Activated T-cell treated with anti-CD3 and anti-CD28 coated beads, Interleukin-2, amount 50 U/mL, for 24 hours (primary cell): Measurements from ENCODE around the gene NTRK2.

Source experiments
- DNase-seq: peaks from one replicate; pipeline ENCODE4 v3.0.0-alpha.2; 2020
- H3K27ac Mint-ChIP-seq: 2 replicates; pipeline ENCODE4 v1.8.0; 2020; ENCODE audit warnings: mild to moderate bottlenecking, mixed read lengths
- H3K27me3 Mint-ChIP-seq: 2 replicates; pipeline ENCODE4 v1.8.0; 2020; ENCODE audit warnings: mixed read lengths
- H3K36me3 Mint-ChIP-seq: 2 replicates; pipeline ENCODE4 v1.8.0; 2020; ENCODE audit warnings: low read depth, mixed read lengths
- H3K4me1 Mint-ChIP-seq: 2 replicates; pipeline ENCODE4 v1.8.0; 2020; ENCODE audit warnings: low read depth, mixed read lengths
- H3K4me3 Mint-ChIP-seq: 2 replicates; pipeline ENCODE4 v1.8.0; 2020; ENCODE audit warnings: mild to moderate bottlenecking, moderate library complexity, mixed read lengths
- H3K9me3 Mint-ChIP-seq: 2 replicates; pipeline ENCODE4 v1.8.0; 2020; ENCODE audit warnings: mixed read lengths

The NTRK2 gene

DNA sequence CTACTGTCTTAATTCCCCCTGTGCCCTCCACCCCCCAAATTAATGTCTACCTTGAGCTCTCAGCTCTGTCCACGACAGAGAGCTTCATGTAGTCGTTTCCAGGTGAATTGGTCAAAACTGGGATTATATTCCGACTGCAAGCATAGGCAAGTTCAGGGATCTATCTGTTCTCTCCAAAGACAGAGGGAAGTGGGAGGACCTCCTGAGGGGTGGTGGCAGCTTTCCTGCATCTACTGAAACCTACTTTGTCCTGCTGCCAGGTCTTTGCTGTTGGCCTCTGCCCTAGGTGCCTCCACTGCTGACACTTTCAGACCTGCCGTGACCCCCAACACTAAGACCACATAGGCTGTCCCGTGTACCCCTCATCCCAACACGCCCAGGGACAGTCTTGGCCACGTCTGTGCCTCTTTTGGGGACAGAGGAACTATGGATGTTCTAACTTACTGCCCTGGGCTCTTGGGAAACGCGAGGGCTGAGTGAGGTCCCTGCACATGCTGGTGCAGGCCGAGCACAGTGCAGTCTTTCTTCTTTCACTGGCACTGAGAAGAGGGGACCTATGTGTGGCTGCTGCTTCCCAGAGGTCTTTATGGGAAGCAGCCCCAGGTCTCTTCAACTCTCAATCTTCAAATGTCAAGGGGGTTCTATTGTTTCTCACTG is 125.6 kb downstream of the NTRK2 start:
- Mint-ChIP-seq H3K4me3 (no peak overlapping the region), H3K27me3 (no peaks in the 10 kb centered on the region), H3K27ac (no peak overlapping the region), H3K36me3 (no peaks in the 10 kb centered on the region), H3K9me3 (no peaks in the 10 kb centered on the region), H3K4me1 (no peaks in the 10 kb centered on the region)
- DNase-seq = no peak

DNA sequence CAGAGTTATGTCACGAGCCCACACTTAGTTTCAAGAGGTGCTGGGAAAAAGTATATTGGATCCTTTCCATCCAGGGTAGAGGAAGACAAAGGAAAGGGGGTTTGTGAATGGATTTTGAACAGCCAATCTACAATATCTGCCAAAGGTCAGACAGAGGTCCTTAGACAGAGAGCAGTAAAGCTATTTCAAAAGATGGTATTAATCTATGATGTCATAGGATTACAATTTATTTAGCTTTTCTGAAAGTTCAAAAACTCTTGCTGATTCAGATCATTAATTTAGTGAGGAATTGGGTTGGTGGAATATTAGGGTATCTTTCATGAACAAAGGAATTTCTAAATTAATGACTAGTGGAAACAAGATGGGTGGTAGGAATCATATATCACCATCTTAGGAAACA is 126.9 kb downstream of the NTRK2 start:
- no peaks in the 10 kb centered on the region for H3K4me1 Mint-ChIP-seq
- no peaks in the 10 kb centered on the region for H3K9me3 Mint-ChIP-seq
- DNase-seq = no peak
- H3K36me3 Mint-ChIP-seq = no peaks in the 10 kb centered on the region
- H3K27me3 Mint-ChIP-seq = no peaks in the 10 kb centered on the region
- no peak overlapping the region for H3K4me3 Mint-ChIP-seq
- H3K27ac Mint-ChIP-seq = no peak overlapping the region

DNA sequence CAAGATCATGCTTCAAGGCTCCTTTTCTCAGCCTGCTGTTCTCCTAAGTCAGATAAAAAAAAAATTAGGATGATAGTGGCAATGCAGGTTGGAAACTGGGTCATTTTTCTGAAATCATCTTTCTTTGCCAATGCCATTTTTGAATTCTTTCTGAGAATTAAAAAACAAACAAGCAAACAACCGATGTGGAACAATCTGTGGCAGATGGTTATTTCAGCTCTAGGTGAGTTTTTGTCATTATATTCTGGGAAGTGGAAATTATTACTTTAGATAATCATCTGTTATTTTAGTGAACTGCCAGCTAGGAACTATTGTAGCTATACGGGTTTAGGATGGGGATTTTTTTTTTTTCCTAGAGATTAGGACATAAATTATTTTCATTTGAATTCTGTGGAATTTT is 129.7 kb downstream of the NTRK2 start:
- H3K4me1 Mint-ChIP-seq = no peaks in the 10 kb centered on the region
- no peak overlapping the region for H3K4me3 Mint-ChIP-seq
- no peaks in the 10 kb centered on the region for H3K9me3 Mint-ChIP-seq
- H3K27ac Mint-ChIP-seq = no peak overlapping the region
- DNase-seq = no peak
- H3K36me3 Mint-ChIP-seq = no peaks in the 10 kb centered on the region
- H3K27me3 Mint-ChIP-seq = no peaks in the 10 kb centered on the region

DNA sequence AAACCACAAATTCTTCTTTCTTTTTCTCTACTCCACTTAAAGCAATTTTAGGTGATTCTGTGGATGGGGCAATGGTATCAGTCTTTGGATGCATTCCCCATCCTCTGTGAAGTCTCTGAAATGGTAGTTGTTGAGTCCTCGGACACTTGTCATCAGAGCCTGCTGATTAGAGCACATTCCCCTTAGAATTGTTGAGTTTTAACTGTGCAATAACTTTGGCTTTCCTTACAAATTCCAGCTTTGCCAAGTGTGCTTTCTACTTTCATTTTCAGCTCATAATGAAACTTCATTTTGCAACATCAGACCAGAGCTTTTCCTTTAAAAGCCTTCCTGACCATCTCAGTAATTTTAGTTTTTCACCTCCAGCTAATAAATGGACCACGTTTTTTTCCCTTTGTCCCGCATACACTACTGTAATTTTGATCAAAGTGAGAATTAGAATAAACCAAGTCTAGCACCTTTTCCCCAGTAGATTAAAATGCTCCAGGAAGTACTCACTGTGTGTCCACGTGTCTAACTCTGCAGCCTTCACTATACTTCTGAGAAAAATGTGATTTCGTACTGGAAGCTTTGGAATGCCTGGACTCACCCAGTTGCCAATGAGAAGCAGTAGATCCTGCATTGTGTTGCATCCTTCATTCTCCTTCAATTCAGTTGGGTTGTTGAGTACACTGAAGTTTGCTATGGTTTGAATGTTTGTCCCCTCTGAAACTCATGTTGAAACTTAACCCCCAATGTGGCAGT is 135.6 kb downstream of the NTRK2 start:
- Mint-ChIP-seq H3K4me1 (no peaks in the 10 kb centered on the region), H3K4me3 (no peak overlapping the region), H3K9me3 (no peaks in the 10 kb centered on the region), H3K27ac (no peak overlapping the region), H3K36me3 (no peaks in the 10 kb centered on the region), H3K27me3 (no peaks in the 10 kb centered on the region)
- DNase-seq = no peak

DNA sequence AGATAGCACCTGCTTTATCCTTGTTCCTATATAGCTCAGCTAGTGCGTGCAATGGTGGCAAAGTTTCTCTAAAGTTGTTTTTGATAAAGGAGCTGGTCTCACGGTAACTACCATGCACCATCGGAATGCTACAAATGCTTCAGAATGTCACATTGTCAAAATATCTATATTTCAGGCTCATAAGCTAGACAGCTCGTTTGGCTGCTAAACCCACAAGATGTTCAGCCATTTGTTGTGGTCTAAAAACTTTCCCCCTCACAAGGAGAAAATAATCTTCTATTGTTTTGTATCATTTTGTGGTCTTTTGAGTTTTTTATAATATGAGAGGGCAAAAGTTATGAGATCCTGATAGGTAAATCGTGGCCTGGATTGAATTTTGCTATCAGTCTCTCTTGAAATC is 137.9 kb downstream of the NTRK2 start:
- H3K4me3 Mint-ChIP-seq = no peak overlapping the region
- no peak for DNase-seq
- no peaks in the 10 kb centered on the region for H3K36me3 Mint-ChIP-seq
- no peaks in the 10 kb centered on the region for H3K4me1 Mint-ChIP-seq
- no peaks in the 10 kb centered on the region for H3K27me3 Mint-ChIP-seq
- H3K9me3 Mint-ChIP-seq = no peaks in the 10 kb centered on the region
- no peak overlapping the region for H3K27ac Mint-ChIP-seq

DNA sequence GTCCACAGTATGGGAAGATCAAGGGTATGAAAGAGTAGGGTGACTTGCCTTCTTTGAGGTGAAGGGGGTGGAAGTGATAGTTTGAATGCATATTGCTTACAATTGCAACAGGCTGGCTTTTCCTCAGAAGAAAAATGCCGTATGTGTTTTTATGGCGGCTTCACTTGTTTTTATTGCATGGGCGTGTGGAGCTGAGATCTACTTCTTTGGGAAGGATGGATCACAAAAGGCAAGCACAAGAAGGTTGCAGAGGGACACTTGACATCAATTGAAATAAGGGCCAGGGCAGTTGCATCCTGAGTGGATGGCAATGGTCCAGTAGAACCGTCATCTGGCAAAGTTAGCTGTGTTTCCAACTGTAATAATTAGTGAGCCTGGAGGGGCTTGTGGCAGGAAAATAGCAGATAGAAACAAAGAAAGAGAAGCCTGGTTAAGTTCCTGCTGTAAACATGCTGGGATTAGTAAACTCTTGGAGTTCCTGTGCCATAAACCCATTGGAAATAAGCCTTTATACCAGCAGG is 138.4 kb downstream of the NTRK2 start:
- no peak overlapping the region for H3K27ac Mint-ChIP-seq
- no peaks in the 10 kb centered on the region for H3K4me1 Mint-ChIP-seq
- no peak overlapping the region for H3K4me3 Mint-ChIP-seq
- no peaks in the 10 kb centered on the region for H3K36me3 Mint-ChIP-seq
- no peaks in the 10 kb centered on the region for H3K9me3 Mint-ChIP-seq
- DNase-seq = no peak
- no peaks in the 10 kb centered on the region for H3K27me3 Mint-ChIP-seq

DNA sequence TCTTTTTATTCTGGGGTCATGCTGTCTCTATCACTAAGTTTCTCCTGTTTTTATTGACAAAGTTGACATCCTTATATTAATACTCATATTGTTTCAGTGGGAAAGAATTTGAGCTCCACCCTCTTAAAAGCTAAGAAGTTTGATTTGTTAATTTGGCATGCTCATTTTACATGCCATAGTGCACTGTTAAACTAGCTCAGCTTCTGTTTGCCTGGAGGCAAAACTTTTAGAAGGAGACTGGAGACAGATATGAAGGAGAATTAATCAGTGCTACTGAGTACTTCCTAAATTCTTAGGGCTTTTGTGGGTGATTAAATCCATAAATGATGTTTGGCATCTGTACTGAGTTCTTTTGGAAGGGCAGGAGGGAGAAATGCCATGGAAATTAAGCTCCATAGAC is 138.9 kb downstream of the NTRK2 start:
- no peak for DNase-seq
- H3K9me3 Mint-ChIP-seq = no peaks in the 10 kb centered on the region
- H3K36me3 Mint-ChIP-seq = no peaks in the 10 kb centered on the region
- H3K27me3 Mint-ChIP-seq = no peaks in the 10 kb centered on the region
- no peak overlapping the region for H3K27ac Mint-ChIP-seq
- H3K4me1 Mint-ChIP-seq = no peaks in the 10 kb centered on the region
- no peak overlapping the region for H3K4me3 Mint-ChIP-seq

DNA sequence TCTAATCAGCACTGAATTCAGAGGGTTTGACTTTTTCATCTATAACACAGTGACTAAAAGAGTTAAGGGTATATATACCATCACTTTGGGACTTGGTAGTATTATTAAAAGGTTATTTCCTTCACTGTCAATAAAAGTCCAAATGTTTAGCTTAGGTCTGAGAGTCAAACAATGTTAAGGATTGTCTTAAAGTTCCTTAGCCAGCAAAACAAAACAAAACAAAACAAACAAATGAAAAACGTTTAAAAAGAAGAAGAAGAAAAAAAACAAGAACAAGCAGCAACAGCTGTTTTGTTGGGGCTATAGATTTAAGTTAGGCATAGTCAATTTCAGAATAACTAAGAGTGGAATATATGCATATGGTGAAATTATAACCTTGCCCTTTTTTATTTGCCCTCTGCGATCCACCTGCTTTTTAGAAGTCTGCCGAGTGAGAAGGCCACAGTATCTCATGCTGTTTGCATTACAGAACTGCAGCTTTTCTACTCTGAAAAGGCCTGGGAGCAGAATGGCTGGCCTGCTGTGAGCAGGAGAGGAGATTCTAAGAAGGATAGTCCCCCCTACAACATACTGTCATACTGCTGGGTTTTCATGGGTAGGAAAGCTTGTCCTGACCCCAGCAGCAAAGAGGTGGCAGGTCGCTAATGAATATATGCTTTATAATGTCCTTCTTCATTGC is 141.7 kb downstream of the NTRK2 start:
- DNase-seq = no peak
- Mint-ChIP-seq H3K9me3 (no peaks in the 10 kb centered on the region), H3K27me3 (no peaks in the 10 kb centered on the region), H3K36me3 (no peaks in the 10 kb centered on the region), H3K4me1 (no peaks in the 10 kb centered on the region), H3K27ac (no peak overlapping the region), H3K4me3 (no peak overlapping the region)

DNA sequence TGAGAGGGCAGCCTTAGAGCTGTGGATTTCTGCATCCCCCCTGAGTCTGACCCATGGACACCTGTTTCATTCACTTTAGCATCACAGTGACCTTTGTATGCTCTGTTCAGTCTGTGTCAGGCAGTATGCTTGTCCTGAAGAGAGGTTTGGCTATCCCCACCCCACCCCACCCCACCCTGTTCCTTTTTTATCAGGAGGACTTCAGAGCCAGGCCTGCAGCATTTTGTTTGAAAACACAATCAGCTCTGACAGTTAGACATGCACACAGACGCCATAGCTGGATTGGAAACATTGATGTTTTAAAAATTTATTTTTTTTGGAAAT is 142.2 kb downstream of the NTRK2 start:
- no peaks in the 10 kb centered on the region for H3K27me3 Mint-ChIP-seq

DNA sequence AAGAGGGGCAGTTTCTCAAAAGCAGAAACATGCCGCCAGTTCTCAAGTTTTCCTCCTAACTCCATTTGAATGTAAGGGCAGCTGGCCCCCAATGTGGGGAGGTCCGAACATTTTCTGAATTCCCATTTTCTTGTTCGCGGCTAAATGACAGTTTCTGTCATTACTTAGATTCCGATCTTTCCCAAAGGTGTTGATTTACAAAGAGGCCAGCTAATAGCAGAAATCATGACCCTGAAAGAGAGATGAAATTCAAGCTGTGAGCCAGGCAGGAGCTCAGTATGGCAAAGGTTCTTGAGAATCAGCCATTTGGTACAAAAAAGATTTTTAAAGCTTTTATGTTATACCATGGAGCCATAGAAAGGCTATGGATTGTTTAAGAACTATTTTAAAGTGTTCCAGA is 142.8 kb downstream of the NTRK2 start:
- DNase-seq = no peak
- Mint-ChIP-seq H3K4me1 (no peaks in the 10 kb centered on the region), H3K27me3 (no peaks in the 10 kb centered on the region), H3K9me3 (no peaks in the 10 kb centered on the region), H3K4me3 (no peak overlapping the region), H3K36me3 (no peaks in the 10 kb centered on the region), H3K27ac (no peak overlapping the region)

More for the DNA sequence above, 142.2 kb downstream of the NTRK2 start:
- H3K9me3 Mint-ChIP-seq = no peaks in the 10 kb centered on the region
- H3K4me1 Mint-ChIP-seq = no peaks in the 10 kb centered on the region
- no peak overlapping the region for H3K27ac Mint-ChIP-seq
- DNase-seq = no peak
- H3K36me3 Mint-ChIP-seq = no peaks in the 10 kb centered on the region
- H3K4me3 Mint-ChIP-seq = no peak overlapping the region

DNA sequence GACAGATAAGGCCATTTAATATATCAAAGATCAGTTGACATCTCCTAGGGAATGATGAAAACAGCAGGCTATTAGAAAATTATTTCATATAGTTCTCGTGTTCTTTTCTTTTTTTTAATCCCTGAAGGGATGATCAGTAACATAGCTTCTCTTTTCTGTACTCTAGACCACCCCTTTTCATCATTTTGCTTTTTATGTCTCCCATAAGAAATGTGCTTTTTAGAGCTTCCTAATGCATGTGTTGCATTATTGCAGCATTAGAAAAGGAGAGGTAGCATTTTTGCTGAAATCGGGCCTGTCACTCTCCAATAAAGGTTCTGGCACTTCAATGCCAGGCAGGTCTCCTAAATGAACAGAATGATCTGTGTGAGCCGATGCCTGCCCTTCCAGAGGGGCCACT is 143.3 kb downstream of the NTRK2 start:
- Mint-ChIP-seq H3K4me1 (no peaks in the 10 kb centered on the region), H3K27ac (no peak overlapping the region), H3K27me3 (no peaks in the 10 kb centered on the region), H3K36me3 (no peaks in the 10 kb centered on the region), H3K9me3 (no peaks in the 10 kb centered on the region), H3K4me3 (no peak overlapping the region)
- DNase-seq = no peak

DNA sequence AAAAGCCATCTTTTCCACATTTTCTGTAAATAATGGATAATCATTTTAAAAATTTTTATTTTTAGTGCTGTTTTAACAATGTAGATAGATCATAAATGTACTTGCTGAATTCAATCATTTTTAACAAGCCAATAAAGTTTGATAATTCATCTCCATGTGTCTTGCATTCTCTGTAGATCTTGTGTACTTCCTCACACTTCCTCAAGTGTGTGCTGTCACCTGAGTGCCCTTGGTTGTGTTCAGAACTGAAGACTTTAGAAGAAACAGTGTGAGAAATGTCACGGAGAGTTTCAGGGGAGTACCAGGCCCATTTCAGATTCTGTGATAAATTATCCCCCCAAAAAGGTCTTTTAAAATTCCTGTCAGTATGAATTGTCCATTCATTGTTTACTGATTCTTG is 146.0 kb downstream of the NTRK2 start:
- H3K4me1 Mint-ChIP-seq = no peaks in the 10 kb centered on the region
- no peak overlapping the region for H3K4me3 Mint-ChIP-seq
- no peaks in the 10 kb centered on the region for H3K27me3 Mint-ChIP-seq
- no peaks in the 10 kb centered on the region for H3K9me3 Mint-ChIP-seq
- DNase-seq = no peak
- H3K27ac Mint-ChIP-seq = no peak overlapping the region
- H3K36me3 Mint-ChIP-seq = no peaks in the 10 kb centered on the region

DNA sequence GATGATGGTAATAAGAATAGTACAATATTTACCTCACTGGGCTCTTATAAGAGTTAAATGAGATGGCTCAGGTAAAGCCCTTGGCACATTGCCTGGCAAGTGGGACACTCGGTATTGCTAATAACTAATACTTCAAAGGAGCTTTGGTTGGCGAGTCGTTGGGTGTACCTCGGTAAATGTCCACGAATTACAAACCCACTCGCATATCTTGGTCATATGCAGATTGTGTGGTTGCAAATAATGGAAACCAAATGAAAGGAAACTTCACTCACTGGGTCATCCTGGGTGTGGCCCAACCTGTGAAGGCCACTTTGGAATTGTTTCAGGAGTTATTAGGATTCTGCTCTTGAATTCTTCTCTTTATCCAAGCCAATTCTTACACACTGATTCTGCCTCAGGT is 147.5 kb downstream of the NTRK2 start:
- H3K27ac Mint-ChIP-seq = no peak overlapping the region
- H3K27me3 Mint-ChIP-seq = no peaks in the 10 kb centered on the region
- H3K4me3 Mint-ChIP-seq = no peak overlapping the region
- H3K4me1 Mint-ChIP-seq = no peaks in the 10 kb centered on the region
- no peaks in the 10 kb centered on the region for H3K9me3 Mint-ChIP-seq
- no peaks in the 10 kb centered on the region for H3K36me3 Mint-ChIP-seq
- no peak for DNase-seq

DNA sequence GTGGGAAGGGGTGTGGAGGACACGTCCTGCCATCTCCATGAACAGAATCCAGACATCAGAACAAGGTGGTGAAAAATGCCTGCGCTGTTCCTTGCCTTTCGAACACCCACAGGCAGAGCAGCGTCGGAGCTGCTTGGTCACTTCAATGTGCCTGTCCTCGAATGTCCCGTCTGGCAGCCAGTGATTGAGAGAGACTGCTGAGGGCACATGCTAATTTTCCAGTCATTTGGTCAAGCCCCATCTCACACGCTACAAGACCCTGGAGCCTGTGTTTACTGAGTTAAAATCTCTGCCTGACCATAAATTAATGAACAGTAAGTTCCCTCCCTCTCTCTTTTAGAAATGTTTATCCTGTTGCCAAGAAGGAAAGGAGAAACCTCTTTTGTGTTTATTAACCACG is 149.3 kb downstream of the NTRK2 start:
- Mint-ChIP-seq H3K27me3 (peaks cover 4% of the 10 kb centered on the region), H3K4me1 (no peaks in the 10 kb centered on the region), H3K9me3 (no peaks in the 10 kb centered on the region), H3K4me3 (no peak overlapping the region), H3K36me3 (no peaks in the 10 kb centered on the region), H3K27ac (no peak overlapping the region)
- DNase-seq = no peak

DNA sequence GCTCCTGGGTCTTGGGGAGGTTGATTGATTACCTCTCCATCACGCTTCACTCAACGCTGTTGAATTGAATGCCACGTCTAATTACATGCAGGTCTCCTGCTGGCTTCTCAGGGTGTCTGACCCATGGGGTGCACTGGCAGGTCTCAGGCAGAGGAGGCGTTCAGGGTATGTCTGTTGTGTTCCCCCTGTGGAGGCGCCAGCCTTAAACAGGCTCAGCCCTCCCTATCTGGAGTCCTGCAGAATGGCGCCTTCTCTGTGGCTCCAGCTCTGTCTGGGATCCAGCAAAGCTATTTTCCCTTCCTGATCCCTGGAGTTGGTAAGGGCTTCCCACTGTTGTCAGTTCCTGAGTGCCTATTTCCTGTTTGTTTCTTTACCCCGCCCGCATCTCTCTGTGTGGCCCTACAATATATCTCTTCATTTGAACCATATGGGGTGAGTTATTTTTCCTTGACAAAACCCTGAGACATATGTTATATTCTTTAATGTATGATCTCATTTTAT is 150.0 kb downstream of the NTRK2 start:
- H3K4me3 Mint-ChIP-seq = no peak overlapping the region
- no peaks in the 10 kb centered on the region for H3K4me1 Mint-ChIP-seq
- no peaks in the 10 kb centered on the region for H3K9me3 Mint-ChIP-seq
- no peaks in the 10 kb centered on the region for H3K36me3 Mint-ChIP-seq
- no peak overlapping the region for H3K27ac Mint-ChIP-seq
- no peak for DNase-seq
- H3K27me3 Mint-ChIP-seq = peaks cover 4% of the 10 kb centered on the region
